Mammary epithelial cell (primary cell): Measurements from ENCODE around the gene FUOM.

ENCODE experiments used
- CTCF ChIP-seq, 2 donors: IDR thresholded peaks in 1 of 2; conservative IDR thresholded peaks in 1 of 2; 2 replicates each; pipeline ENCODE4 v1.5.1; 2011 to 2012; ENCODE audit warnings: inconsistent platforms in 2 of 2, low read length in 2 of 2, mild to moderate bottlenecking in 2 of 2, control low read depth in 1 of 2, low read depth in 1 of 2; ENCODE audit not compliant: insufficient read depth in 1 of 2; ENCODE audit errors: extremely low read depth in 1 of 2
- EZH2 ChIP-seq: IDR thresholded peaks from 2 replicates; pipeline ENCODE4 v1.6.1; 2012; ENCODE audit warnings: low read length, inconsistent platforms, borderline replicate concordance

GRCh38 chr10:133312769-133313145 is 45.1 kb downstream of the FUOM start:
- TF ChIP-seq CTCF (conservative IDR thresholded peaks at IDR 0.05 in 1 of 2, IDR thresholded peaks at IDR 0.05 in 1 of 2; ENCODE audit: extremely low read depth in 1 of 2, insufficient read depth in 1 of 2, low read depth in 1 of 2, low read length in 2 of 2) (no peak), EZH2 (no peak)
